IPS-NIHi11 (cell line): Measurements from ENCODE around the gene UNC93A.
"Not testable (repeated sequence)": the region's sequence is repeated elsewhere in the genome, so short reads cannot be mapped to it uniquely, and the experiment has no call there.

Experiments
- DNase-seq: peaks from one replicate; pipeline ENCODE4 v3.0.0; 2012; ENCODE audit warnings: mixed read lengths, low spot score

The UNC93A gene

GRCh38 chr6:167309355-167310192 lies 18.5 kb downstream of the UNC93A start:
- DNase-seq: not testable (repeated sequence)

DNA sequence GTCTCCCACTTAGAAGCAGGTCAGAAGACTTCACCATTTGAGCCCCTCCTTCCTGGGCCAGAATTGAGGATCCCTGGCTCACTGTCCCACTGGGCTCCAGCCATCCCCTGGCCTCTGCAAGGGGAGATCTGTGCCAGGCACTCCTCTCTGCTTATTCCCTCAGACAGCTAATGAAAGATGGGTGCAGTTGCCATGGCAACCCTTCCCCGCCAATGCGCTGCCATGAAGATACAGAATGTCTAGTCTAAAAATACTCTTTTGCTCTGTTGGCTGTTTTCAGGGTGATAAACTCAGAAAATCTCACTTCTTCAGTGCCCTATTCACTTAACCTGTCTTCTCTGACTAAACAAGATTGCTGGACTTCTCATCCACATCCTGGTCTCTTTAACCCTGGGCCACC lies 20.2 kb downstream of the UNC93A start:
- no peak for DNase-seq

GRCh38 chr6:167311691-167312090 lies 20.6 kb downstream of the UNC93A start:
- not testable (repeated sequence) for DNase-seq

- DNase-seq: no peak
These were observed 23.2 kb downstream of the UNC93A start for GRCh38 chr6:167314180-167314821.

DNA sequence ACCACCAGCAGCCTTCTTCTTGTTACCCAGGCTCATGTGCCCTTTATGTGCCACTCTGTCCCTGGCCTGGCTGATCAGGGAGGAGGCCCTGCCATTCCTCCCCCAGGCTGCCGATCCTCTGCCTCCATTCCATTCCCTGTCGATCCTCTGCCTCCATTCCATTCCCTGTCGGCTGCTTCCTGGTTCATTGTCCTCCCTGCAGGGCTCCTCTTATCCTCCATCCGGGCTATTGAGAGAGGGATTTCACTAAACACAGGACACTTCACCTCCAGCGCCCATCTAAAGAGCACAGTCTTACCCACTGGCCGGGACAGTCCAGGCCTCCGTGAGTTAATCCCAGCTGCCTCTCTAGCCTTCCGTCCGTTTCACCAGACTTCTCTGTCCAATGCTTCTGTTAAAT lies 26.1 kb downstream of the UNC93A start:
- DNase-seq: no peak

GRCh38 chr6:167318354-167318753 lies 27.2 kb downstream of the UNC93A start:
- DNase-seq: not testable (repeated sequence)

DNA sequence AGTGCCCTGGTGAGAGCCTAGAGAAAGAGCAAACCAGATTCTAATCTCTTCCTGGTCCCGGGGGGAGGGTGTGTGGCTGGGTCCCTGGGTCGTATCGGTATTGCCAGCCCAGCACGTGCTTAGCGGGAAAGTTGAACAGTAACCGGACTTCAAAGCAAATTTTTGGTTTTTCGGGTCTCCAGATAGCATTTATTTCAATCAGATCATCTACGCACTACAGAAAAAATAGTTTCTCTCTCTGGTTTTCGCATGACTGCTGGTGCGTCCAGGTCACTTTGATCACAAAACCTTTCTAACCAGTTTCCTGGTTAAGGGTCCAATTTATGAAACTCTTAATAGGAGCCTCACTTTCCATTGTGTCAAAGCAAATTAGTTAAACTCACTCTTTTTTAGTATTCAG lies 27.7 kb downstream of the UNC93A start:
- DNase-seq: not testable (repeated sequence)

DNA sequence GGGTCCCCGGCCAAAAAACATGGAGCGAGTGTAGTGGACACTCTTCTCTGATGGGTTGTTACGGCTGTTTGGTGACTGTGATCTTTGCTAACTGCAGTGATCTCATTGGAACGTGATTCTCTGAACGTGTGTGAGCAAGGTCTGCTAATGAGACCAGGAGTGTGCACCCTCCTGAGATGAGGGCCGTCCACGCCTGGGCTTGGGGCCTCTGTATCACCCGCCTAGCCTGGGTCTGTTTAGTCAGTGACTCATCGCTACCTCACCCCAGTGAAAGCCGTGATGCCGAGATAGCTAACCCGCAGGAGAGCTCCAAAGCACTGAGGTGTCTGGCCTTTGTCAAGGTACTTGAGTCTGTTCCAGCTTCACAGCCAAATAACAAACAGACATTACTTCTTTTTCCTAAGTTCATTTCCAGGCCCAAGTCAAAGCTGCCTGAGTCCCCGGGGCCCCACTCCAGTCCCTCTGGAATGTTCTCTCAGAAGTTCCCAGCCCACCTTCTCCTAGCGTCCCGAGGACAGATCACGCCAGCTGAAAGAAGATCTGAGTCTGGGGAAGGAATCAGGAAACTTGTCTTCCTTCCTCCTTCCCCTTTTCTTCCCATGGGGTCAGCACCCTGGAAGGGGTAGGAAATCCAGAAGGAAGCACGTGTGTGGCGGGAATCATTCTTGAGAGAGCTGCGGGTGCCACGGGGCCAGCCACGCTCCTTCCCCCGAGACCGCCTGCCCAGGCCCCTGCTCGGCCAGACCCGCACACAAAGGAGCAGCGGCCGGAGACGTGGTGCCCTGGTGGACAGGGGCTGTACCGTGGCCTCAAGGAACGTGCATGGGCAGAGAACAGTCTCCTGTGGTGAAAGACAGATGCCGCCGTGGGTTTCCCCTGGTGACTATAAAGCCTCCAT lies 29.0 kb downstream of the UNC93A start:
- not testable (repeated sequence) for DNase-seq

DNA sequence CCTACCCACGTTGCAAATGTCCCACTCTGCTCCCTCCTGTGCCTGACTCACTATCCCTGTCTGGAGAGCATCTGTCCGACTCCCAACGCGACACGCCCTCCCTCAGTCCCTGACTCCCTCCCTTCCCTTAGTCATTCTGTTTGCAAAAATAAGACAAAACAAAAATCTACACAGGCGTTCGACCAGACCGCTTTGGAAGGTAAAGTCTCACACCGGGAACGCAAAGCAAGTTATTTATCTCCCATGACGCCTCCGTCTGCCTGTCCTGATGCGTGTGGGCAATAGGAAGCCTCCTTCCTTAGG lies 29.6 kb downstream of the UNC93A start:
- not testable (repeated sequence) for DNase-seq

- DNase-seq: not testable (repeated sequence)
These were observed 30.1 kb downstream of the UNC93A start for GRCh38 chr6:167321185-167321584.

DNA sequence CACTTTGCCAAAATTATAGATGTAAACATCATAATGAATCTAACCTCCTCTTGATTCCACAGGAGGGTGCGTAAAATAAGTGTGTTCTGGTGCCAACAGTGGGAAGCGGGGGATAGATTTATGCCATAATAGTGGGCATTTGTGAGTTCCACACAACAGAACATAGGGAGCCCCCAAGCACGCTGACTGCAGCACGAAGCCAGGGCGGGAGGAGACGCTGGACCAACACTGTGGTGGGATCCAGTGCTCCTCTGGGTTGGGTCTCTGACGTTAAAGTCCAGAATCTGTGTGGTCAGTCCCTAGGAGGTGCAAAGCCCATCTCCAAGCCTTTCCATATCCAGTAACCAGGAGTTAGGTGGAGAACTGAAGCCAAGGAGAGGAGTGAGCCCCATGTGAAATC lies 32.0 kb downstream of the UNC93A start:
- no peak for DNase-seq

GRCh38 chr6:167324111-167324510 lies 33.0 kb downstream of the UNC93A start:
- no peak for DNase-seq

- DNase-seq: no peak
These were observed 34.7 kb downstream of the UNC93A start for GRCh38 chr6:167325766-167326165.

GRCh38 chr6:167327391-167327790 lies 36.3 kb downstream of the UNC93A start:
- no peak for DNase-seq

DNA sequence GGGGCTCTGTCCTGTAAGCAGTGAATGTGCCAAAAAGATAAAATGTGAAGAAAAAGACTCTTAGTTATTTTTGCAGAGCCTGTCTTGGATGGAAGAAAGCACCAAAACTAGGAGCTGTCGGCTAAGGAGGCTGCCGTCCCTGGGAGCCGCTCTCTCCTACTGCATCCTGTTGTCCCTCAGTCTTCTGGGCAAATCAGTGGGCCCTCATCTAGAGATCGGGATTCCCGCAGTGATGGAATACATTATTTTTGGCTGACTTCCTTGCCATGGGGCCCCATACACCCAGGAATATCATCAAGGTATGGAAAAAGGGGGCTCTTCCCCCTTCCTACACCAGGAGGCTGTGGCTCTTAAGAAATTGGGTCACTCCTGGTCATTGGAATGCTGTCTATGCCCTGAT lies 37.0 kb downstream of the UNC93A start:
- DNase-seq: no peak

DNA sequence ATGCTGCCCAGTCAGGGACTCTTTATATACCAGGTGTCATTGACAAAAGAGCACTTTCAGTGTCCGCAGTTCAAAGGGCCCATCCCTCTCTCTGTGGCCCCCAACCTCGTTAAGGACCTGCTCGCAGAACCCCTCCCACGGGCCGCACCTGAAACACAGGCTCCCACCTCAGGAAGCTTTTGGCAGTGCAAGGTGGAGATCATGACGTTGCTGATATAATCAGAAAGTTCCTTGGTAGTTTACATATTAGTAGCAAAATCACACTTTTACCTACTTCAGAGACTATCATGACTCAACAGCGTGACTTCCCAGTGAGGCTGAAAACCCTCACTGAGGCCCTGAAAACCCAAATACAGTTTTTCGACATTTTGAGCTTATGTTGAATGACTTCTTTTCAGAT lies 37.9 kb downstream of the UNC93A start:
- DNase-seq: peak; percentile 17

GRCh38 chr6:167330750-167331149 lies 39.6 kb downstream of the UNC93A start:
- peak; percentile 4 for DNase-seq

DNA sequence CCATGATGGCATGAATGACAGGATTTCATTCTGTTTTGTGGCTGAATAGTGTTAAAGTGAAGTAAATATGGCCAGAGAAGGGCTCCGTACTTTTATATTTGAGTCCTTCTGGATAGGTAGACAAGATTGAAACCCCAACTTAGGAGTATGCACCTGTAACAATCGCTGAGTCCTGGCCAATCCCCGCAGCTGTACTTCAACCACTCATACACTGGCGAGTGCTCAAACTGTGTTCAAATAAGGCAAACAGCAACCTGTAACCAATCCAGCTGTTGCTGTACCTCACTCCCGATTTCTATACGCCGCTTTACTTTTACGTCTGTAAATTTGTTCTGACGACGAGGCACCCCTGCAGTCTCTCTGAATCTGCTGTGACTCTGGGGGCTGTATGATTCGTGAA lies 40.5 kb downstream of the UNC93A start:
- DNase-seq: no peak

DNA sequence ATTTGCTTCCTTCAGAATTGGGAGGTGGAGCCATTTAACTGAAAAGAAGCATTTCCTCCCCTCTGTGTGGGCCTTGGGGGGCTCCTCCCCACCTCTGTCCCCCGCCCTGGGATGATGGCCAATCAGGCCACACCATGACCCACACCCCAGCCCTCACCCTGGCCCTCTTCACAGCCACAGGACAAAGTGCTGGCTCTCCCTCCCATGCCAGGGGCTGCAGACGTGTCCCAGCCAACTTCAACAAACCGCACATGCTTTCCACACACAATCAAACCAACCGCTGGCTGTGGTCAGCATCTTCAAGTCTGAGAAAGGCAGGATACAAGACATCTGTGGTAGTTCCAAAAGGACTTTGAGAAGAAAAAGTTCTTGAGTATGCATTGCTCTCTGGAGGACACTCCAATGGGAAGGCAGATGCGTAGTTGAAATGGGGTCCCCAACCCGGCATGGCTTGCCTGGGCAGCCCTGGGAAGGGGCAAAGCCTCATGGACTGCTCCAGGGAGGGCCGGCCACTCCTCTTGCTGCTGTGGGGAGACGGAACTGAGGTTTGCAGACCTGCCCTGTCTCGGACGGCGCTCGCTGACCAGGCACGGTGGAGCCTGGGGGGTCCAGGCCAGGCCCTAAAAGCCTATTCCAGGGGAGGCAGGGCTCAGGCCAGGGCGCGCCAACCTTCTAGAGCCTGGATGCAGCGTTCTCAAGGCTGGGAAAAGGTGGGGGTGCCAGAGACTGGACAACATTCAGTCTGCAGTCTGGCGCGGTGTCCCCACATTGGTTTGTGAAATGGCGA lies 45.9 kb downstream of the UNC93A start:
- no peak for DNase-seq

DNA sequence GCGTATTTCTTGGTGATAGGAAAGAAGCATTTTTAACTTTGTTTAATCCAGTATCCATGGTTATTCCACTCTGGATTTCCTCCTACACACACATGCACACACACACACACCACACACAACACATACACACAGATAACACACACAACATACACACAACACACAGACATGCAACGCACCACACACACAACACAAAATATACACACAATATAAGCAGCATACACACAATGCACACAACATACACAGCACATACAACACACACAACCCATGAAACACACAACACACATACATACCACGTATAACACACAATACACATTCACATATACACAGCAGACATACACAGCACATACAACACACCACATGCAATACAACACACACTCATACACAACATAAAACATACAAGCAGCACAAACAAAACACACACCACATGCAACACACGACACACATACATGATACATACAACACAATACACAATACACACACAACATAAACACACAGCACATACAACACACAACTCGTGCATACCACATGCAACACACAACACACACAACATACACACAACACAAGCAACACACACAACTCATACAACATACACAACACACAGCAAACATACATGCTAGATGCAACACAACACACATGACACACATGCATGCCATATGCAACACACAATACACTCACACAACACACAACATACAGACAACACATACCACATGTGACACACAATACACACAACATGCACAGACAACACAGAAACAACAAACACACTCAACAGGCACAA lies 46.7 kb downstream of the UNC93A start:
- no peak for DNase-seq

DNA sequence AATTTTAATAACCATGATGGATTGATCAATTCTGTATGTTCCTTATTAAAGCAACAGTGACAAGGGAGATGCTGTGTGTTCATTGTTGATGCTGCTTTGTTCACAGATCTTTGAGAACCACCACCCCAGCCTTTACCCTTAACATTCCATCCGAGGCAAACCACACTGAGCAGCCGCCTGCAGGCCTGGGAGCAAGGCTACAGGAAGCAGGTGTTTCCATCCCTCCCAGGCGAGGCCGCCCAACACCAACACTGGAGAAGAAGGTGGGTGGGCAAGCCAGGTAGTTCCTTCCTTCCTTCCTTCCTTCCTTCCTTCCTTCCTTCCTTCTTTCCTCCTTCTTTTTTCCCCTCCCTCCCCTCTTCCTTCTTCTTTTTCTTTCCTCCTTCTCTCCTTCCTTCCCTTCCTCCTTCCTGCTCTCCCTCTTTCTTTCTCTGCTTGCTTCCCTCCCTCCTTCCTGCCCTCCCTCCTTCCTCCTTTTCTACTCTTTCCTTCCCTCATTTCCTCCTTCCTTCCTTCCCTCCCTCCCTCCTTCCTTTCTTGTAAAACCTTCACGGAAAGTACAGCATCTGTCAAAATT lies 47.5 kb downstream of the UNC93A start:
- peak; percentile 33 for DNase-seq
